Astrocyte (in vitro differentiated cells and primary cell): ENCODE measurements around the gene MAPK11.

Experiments used
- CTCF ChIP-seq: IDR thresholded peaks from 2 replicates; pipeline ENCODE4 v1.5.1; 2011; ENCODE audit warnings: low read depth, mild to moderate bottlenecking, inconsistent platforms, low read length, moderate library complexity; ENCODE audit not compliant: insufficient read depth
- EZH2 ChIP-seq: IDR thresholded peaks from 2 replicates; pipeline ENCODE4 v1.6.1; 2012; ENCODE audit warnings: mild to moderate bottlenecking, low read length, inconsistent platforms; ENCODE audit not compliant: insufficient read depth

- no peak for TF ChIP-seq CTCF
- no peak for TF ChIP-seq EZH2
These were observed 5.1 kb downstream of the MAPK11 start for GRCh38 chr22:50264946-50265669.
